Measurements from ENCODE around the gene CDC27.

- no peak for TF ChIP-seq CTCF (conservative IDR thresholded peaks at IDR 0.05 in 1 of 2, IDR thresholded peaks at IDR 0.05 in 1 of 2; ENCODE audit: low read depth in 1 of 2, low read length in 2 of 2)
- no peak for TF ChIP-seq EZH2 (IDR thresholded peaks at IDR 0.05; ENCODE audit: low read length, missing control alignments)
Measured at GRCh38 chr17:47095268-47095667, 93.8 kb downstream of the CDC27 start.
